Fibroblast of mammary gland (primary cell): ENCODE results near the gene CELA1.

Experiments
- DNase-seq: peaks from one replicate; pipeline ENCODE4 v3.0.0-alpha.2; 2010; ENCODE audit warnings: low read depth
- H3K4me3 ChIP-seq: 2 replicates; pipeline ENCODE4 v1.5.1; 2011; ENCODE audit warnings: low read depth, mild to moderate bottlenecking, low read length, moderate library complexity; ENCODE audit not compliant: control insufficient read depth
- CTCF ChIP-seq: conservative IDR thresholded peaks from 2 replicates; pipeline ENCODE4 v1.5.1; 2011; ENCODE audit warnings: low read depth, low read length, inconsistent platforms; ENCODE audit not compliant: control insufficient read depth, insufficient read depth

The CELA1 gene

DNA sequence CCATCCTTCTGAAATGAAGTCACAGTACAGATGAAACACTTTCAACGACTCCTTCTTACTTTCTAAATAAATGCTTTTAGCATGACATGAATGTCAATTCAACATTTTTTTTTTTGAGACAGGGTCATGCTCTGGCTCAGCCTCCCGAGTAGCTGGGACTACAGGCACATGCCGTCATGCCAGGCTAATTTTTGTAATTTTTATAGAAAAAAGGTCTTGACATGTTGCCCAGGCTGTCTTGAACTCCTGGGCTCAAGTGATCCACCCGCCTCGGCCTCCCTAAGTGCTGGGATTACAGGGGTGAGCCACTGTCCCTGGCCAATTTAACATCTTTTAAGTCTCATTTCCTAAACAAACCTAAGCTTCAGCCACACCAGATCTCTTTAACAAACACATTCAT is 28.4 kb upstream of the CELA1 start:
- no peak overlapping the region for H3K4me3 ChIP-seq
- DNase-seq, result no peak
- TF ChIP-seq CTCF, result no peak

DNA sequence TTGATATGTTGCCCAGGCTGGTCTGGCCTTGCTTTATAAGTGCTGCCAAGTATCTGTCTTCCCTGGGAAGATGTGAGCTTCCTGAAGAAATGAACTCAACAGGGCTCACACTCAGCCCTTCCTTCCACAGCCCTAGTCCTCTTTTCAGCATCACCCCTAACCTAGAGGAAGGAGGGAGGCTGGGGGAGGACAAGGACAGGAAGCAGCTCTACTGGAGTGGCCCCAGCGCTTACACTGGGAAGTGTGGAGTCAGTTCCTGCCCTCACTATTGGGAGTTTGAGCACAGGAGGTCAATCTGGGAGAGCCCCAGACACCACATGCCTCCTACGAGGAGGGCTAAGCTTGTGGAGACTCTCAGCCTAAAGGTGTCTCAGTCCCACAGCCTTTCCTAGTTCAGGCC is 27.9 kb upstream of the CELA1 start:
- no peak for TF ChIP-seq CTCF
- DNase-seq, result peak; percentile 15
- no peak overlapping the region for H3K4me3 ChIP-seq

DNA sequence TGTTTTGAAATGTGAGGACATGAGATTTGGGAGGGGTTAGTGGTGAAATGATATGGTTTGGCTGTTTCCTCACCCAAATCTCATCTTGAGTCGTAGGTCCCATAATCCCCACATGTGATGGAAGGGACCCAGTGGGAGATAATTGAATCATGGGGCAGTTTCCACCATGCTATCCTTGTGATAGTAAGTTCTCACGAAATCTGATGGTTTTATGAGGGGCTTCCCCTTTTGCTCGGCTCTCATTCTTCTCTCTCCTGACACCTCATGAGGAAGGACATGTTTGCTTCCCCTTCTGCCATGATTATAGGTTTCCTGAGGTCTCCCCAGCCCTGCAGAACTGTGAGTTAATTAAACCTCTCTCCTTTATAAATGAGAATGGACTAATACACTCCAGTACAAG is 26.7 kb upstream of the CELA1 start:
- H3K4me3 ChIP-seq, result no peak overlapping the region
- no peak for TF ChIP-seq CTCF
- DNase-seq, result no peak

- no peak for TF ChIP-seq CTCF
- no peak for DNase-seq
- H3K4me3 ChIP-seq, result no peak overlapping the region
These were observed 25.5 kb upstream of the CELA1 start for GRCh38 chr12:51372021-51372420.

- DNase-seq, result peak; percentile 97
- H3K4me3 ChIP-seq, result no peak overlapping the region
- no peak for TF ChIP-seq CTCF
These were observed 24.9 kb upstream of the CELA1 start for GRCh38 chr12:51371295-51371953.

DNA sequence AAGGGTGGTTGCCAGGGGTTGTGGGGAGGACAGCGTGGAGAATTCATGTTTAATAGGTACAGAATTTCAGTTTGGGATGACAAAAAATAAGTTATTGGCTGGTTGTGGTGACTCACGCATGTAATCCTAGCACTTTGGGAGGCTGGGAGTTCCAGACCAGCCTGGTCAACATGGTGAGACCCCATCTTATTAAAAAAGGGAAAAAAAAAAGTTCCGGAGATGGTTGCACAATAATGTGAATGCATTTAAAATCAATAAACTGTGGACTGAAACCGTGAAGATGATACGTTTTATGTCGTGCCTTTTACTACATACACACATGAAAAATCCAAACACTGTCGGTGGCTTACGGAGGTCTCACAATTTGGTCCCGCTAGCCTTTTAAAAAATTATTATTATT is 24.2 kb upstream of the CELA1 start:
- H3K4me3 ChIP-seq, result no peak overlapping the region
- DNase-seq, result no peak
- TF ChIP-seq CTCF, result no peak

DNA sequence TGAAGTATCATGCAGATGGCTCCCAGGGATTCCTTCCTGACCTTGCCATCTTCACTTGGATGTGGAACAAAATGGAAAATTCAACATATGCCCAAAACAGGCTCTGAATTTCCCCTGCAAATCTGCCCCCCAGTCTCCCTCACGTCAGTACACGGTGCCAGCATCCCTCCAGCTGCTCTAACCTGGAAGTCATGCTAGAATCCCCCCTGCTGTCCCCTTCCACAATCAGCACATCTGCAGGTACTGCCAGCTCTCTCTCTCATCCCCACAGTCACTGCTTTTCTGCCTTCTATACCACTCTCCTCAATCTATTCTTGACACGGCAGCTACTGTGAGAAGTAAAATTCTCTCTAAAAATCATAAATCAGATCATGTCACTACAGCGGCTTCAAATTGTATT is 23.1 kb upstream of the CELA1 start:
- no peak for TF ChIP-seq CTCF
- no peak for DNase-seq
- no peak overlapping the region for H3K4me3 ChIP-seq
